ENCODE measurements around the gene BLOC1S1. TPM values are rescaled to one million over a fixed set of nuclear protein-coding genes. Genes with fewer than 3 reads are reported as not detected.
A peak's percentile ranks its signal among the peaks of the same experiment; 100 is the strongest.

Gene BLOC1S1
- total and polyA plus RNA-seq, 2 of the 4 experiments (the other 2 are of a cell fraction), result 128 to 285 TPM

GRCh38 chr12:55738123-55739024 is 22.5 kb downstream of the BLOC1S1 start:
- Histone ChIP-seq H2BK15ac (ENCODE audit: low read depth, low read length) (peak overlapping the region; percentile 25; the same call in 1 of the 3 replicates), H3K27ac (ENCODE audit: insufficient read depth, low read length) (peak overlapping the region; percentile 47), H3K14ac (replicated peaks; ENCODE audit: low read depth, low read length) (peak overlapping the region; percentile 80), H3K23ac (ENCODE audit: low read depth, low read length) (peak overlapping the region; percentile 69), H3K4me2 (ENCODE audit: low read depth, low read length) (peak overlapping the region; percentile 92), H3K9me1 (ENCODE audit: insufficient read depth, low read length) (peaks cover 6% of the 10 kb centered on the region; the same call in 1 of the 2 replicates), H2BK5ac (ENCODE audit: low read depth, low read length, poor library complexity, severe bottlenecking) (peak overlapping the region; percentile 38), H2BK120ac (ENCODE audit: low read depth, low read length) (peak overlapping the region; percentile 63), H4K20me1 (ENCODE audit: insufficient read depth, low read length) (no peaks in the 10 kb centered on the region), H3K9ac (ENCODE audit: low read depth, low read length) (peak overlapping the region; percentile 76), H3K4me1 (ENCODE audit: control insufficient read depth, insufficient read depth, low read length) (peaks cover 6% of the 10 kb centered on the region), H2AK5ac (ENCODE audit: low read depth, low read length) (no peak overlapping the region), H4K91ac (ENCODE audit: insufficient read depth, low read depth, low read length) (peak overlapping the region; percentile 39), H3K4ac (ENCODE audit: low read depth, low read length) (peak overlapping the region; percentile 70), H3K4me3 (ENCODE audit: insufficient read depth, low read depth, low read length) (peak overlapping the region; percentile 68), H3K27me3 (ENCODE audit: control insufficient read depth, insufficient read depth, low read length) (no peaks in the 10 kb centered on the region), H3K56ac (ENCODE audit: extremely low read depth, insufficient read depth, low read length) (peak overlapping the region; percentile 22; the same call in 1 of the 2 replicates), H3K79me1 (ENCODE audit: low read depth in 1 of 2, low read length in 2 of 2) (peaks cover 0 to 11% of the 10 kb centered on the region in 2 experiments; a peak in 1 of 4 replicates), H4K5ac (ENCODE audit: low read depth, low read length) (peak overlapping the region; percentile 42), H3K9me3 (ENCODE audit: control insufficient read depth, insufficient read depth, low read length) (no peaks in the 10 kb centered on the region), H2AK9ac (replicated peaks; ENCODE audit: low read depth, low read length, poor library complexity) (peak overlapping the region; percentile 77), H4K8ac (ENCODE audit: low read depth in 2 of 2, low read length in 2 of 2) (peak overlapping the region; percentile 66 to 88; a peak in 3 of 4 replicates), H3K18ac (ENCODE audit: low read depth, low read length) (peak overlapping the region; percentile 8), H2AFZ (replicated peaks; ENCODE audit: low read length, poor library complexity) (peak overlapping the region; percentile 96), H2BK20ac (ENCODE audit: low read depth, low read length) (peak overlapping the region; percentile 46; the same call in 1 of the 2 replicates), H3K36me3 (ENCODE audit: control insufficient read depth, insufficient read depth, low read length) (no peaks in the 10 kb centered on the region)
- BruUV-seq (replicated peaks), result no TSS peak
- intact Hi-C loops (cut with micrococcal nuclease) (loop anchor here (1.0 to 5.0 kb wide), 6 partner anchors 59 to 367 kb away; partner anchors contain the start of gene RPS26), in situ Hi-C loops (cut with MboI; ENCODE audit: low sequenced_read_pairs) (loop anchor here (5.0 kb wide), 1 partner anchor 204 kb away; no protein-coding TSS in a partner anchor), dilution Hi-C loops (cut with HindIII; ENCODE audit: low sequenced_read_pairs, unreplicated experiment) (no loop called here)
- no CpG with 5 or more reads among the region's 14 CpGs for WGBS, 2 experiments (ENCODE audit: extremely low coverage in 2 of 2, insufficient read length in 1 of 2)
- POLR2A ChIA-PET (ENCODE audit: unreplicated experiment), result interaction anchor here (0.5 to 1.6 kb wide), 3 partner anchors 9 to 380 kb away, joined by 3 to 5 read pairs (median 4); partner anchors contain the start of genes CD63 and ZC3H10
- CTCF ChIA-PET, result interaction anchor here (0.6 to 2.7 kb wide), 23 partner anchors 9 to 306 kb away, joined by 3 to 16 read pairs (median 4); partner anchors contain the start of genes CD63, ORMDL2 and SARNP
- TF ChIP-seq RAD21 (IDR thresholded peaks at IDR 0.05; ENCODE audit: low read length) (peak; percentile 89), CTCF (conservative IDR thresholded peaks at IDR 0.05; ENCODE audit: low read depth, low read length) (peak; percentile 93), ELK1 (IDR thresholded peaks at IDR 0.05; ENCODE audit: borderline replicate concordance, low read depth, low read length) (no peak), MAFK (IDR thresholded peaks at IDR 0.05; ENCODE audit: low read depth, low read length) (peak; percentile 91), SMC3 (IDR thresholded peaks at IDR 0.05; ENCODE audit: low read depth, low read length) (peak; percentile 76), MXI1 (IDR thresholded peaks at IDR 0.05; ENCODE audit: borderline replicate concordance, low read depth, low read length) (peak; percentile 24; the same call in 1 of the 2 replicates), RFX5 (IDR thresholded peaks at IDR 0.05; ENCODE audit: low read depth, low read length) (peak; percentile 65), POLR2A (IDR thresholded peaks at IDR 0.05; ENCODE audit: low read depth, low read length) (no peak), MAZ (IDR thresholded peaks at IDR 0.05; ENCODE audit: borderline replicate concordance, low read depth, low read length) (no peak), RCOR1 (IDR thresholded peaks at IDR 0.05; ENCODE audit: insufficient replicate concordance, low read length) (no peak), USF2 (IDR thresholded peaks at IDR 0.05; ENCODE audit: low read depth, low read length) (no peak)
- DNase-seq (peak; percentile 82), ATAC-seq (ENCODE audit: low read depth) (peak; percentile 75)

Data from IMR-90 (cell line).